Lower leg skin (tissue), 4 donors: ENCODE results near the gene BCAS1. TPM values are rescaled to one million over a fixed set of nuclear protein-coding genes. Genes with fewer than 3 reads are reported as not detected.

ENCODE experiments used
- DNase-seq, 2 donors: peaks; one replicate each; pipeline ENCODE4 v3.0.0-alpha.2; 2019; ENCODE audit warnings: low spot score in 2 of 2
- H3K4me3 ChIP-seq: fragments of 200-600 bp; sonication (generic); 2 replicates; pipeline ENCODE4 v1.5.1; 2017; ENCODE audit warnings: mild to moderate bottlenecking, low read depth; ENCODE audit not compliant: poor library complexity, severe bottlenecking
- CTCF ChIP-seq, 3 donors: fragments of 450-650 bp; IDR thresholded peaks; one replicate each; pipeline ENCODE4 v1.5.1; 2016; ENCODE audit warnings: antibody characterized with exemption in 3 of 3, mild to moderate bottlenecking in 3 of 3, moderate library complexity in 2 of 3
- POLR2A ChIP-seq, 2 donors: fragments of 450-650 bp; IDR thresholded peaks; one replicate each; pipeline ENCODE4 v1.6.1; 2016 to 2017; ENCODE audit warnings: antibody characterized with exemption in 2 of 2, mild to moderate bottlenecking in 1 of 2, moderate library complexity in 1 of 2
- WGBS, 2 donors: methylation state at CpG; one replicate each; pipeline ENCODE4 v1.1.5; 2018; 5-methylcytosine and 5-hydroxymethylcytosine counted together
- intact Hi-C: fragments of 100-400 bp; cut with DNase I; formaldehyde crosslinking; loops from one replicate; pipeline ENCODE4 v1.15.0; 2023; ENCODE audit warnings: low total_unique reads
- total RNA-seq, 4 donors: library from RNA; depleted of rRNA; stranded (reverse); fragments of >200 nt; gene quantifications; one replicate each; pipeline ENCODE4 v1.1.0, GENCODE V29; 2016

The BCAS1 gene
- total RNA-seq: 1 to 10 TPM; 1.7 to 3.7 (median 2.1) TPM

GRCh38 chr20:54070187-54070987 lies at the start of gene BCAS1:
BCAS1 (minus strand) TSS chr20:54070594; CDS start chr20:54058718, 11,876 bp downstream.
- intact Hi-C loops: no loop called here
- no peak for DNase-seq
- WGBS, 2 donors: 59 to 69% methylated on average over 11 of the region's 11 CpGs
- H3K4me3 ChIP-seq: no peak within 1 kb of the TSS
- TF ChIP-seq CTCF (IDR thresholded peaks at IDR 0.05) (no peak), POLR2A (IDR thresholded peaks at IDR 0.05) (no peak)

- TF ChIP-seq CTCF (IDR thresholded peaks at IDR 0.05): no peak
- no peak for TF ChIP-seq POLR2A (IDR thresholded peaks at IDR 0.05)
- no peak for DNase-seq
- no peak overlapping the region for H3K4me3 ChIP-seq
- 77 to 87% methylated on average over 2 of the region's 2 CpGs for WGBS, 2 donors
- intact Hi-C loops: no loop called here
These were observed 49.4 kb upstream of the BCAS1 start for GRCh38 chr20:54119744-54120143.

GRCh38 chr20:54118220-54119001 lies 48.0 kb upstream of the BCAS1 start:
- no peak overlapping the region for H3K4me3 ChIP-seq
- WGBS, 2 donors: 77 to 78% methylated on average over 9 of the region's 9 CpGs
- TF ChIP-seq POLR2A (IDR thresholded peaks at IDR 0.05) (no peak), CTCF (IDR thresholded peaks at IDR 0.05) (no peak)
- intact Hi-C loops: no loop called here
- no peak for DNase-seq

- DNase-seq: no peak
- TF ChIP-seq CTCF (IDR thresholded peaks at IDR 0.05) (no peak), POLR2A (IDR thresholded peaks at IDR 0.05) (no peak)
- no peak overlapping the region for H3K4me3 ChIP-seq
- WGBS, 2 donors: 89 to 90% methylated on average over 4 of the region's 4 CpGs
- intact Hi-C loops: no loop called here
These were observed 46.3 kb upstream of the BCAS1 start for GRCh38 chr20:54116550-54117235.

- H3K4me3 ChIP-seq: no peak overlapping the region
- TF ChIP-seq POLR2A (IDR thresholded peaks at IDR 0.05): no peak
- no peak for TF ChIP-seq CTCF (IDR thresholded peaks at IDR 0.05)
- 65 to 76% methylated on average over 15 of the region's 15 CpGs for WGBS, 2 donors
- no peak for DNase-seq
- intact Hi-C loops: no loop called here
These were observed 44.9 kb upstream of the BCAS1 start for GRCh38 chr20:54115172-54115854.
